Esophagus squamous epithelium (tissue), 5 donors: ENCODE data around the gene SLC4A3. TPM values are rescaled to one million over a fixed set of nuclear protein-coding genes. Genes with fewer than 3 reads are reported as not detected.

ENCODE experiments used
- DNase-seq: peaks from one replicate; lab custom pipeline; 2025; lab: John Stamatoyannopoulos, UW
- H3K27ac ChIP-seq, 4 donors: fragments of 200-600 bp; sonication (generic); one replicate each; pipeline ENCODE4 v1.5.1; 2016 to 2019; ENCODE audit warnings: mild to moderate bottlenecking in 1 of 4
- H3K27me3 ChIP-seq, 4 donors: fragments of 200-600 bp; sonication (generic); 1 replicate in 3 of 4; 2 replicates in 1 of 4; pipeline versions ENCODE4 v1.5.1 to v1.6.0; 2017 to 2021; ENCODE audit warnings: antibody characterized with exemption in 1 of 4
- H3K36me3 ChIP-seq, 3 donors: fragments of 200-600 bp; sonication (generic); one replicate each; pipeline ENCODE4 v1.5.1; 2016 to 2019
- H3K4me1 ChIP-seq, 3 donors: fragments of 200-600 bp; sonication (generic); one replicate each; pipeline ENCODE4 v1.5.1; 2017 to 2019
- H3K4me3 ChIP-seq, 4 donors: fragments of 200-600 bp; sonication (generic); 1 replicate in 3 of 4; 2 replicates in 1 of 4; pipeline ENCODE4 v1.5.1; 2016 to 2019; ENCODE audit warnings: mild to moderate bottlenecking in 2 of 4, moderate library complexity in 1 of 4
- H3K9me3 ChIP-seq, 3 donors: fragments of 200-600 bp; sonication (generic); one replicate each; pipeline ENCODE4 v1.5.1; 2016 to 2019
- POLR2A ChIP-seq, 4 donors: fragments of 450-650 bp; IDR thresholded peaks; one replicate each; pipeline ENCODE4 v1.6.1; 2017; ENCODE audit warnings: antibody characterized with exemption in 4 of 4, mild to moderate bottlenecking in 4 of 4, moderate library complexity in 3 of 4
- WGBS, 2 donors: methylation state at CpG; one replicate each; pipeline ENCODE4 v1.1.5; 2018; 5-methylcytosine and 5-hydroxymethylcytosine counted together
- intact Hi-C: fragments of 100-400 bp; cut with DNase I; formaldehyde crosslinking; loops from one replicate; pipeline ENCODE4 v1.15.0; 2022
- total RNA-seq, 4 donors: library from RNA; depleted of rRNA; stranded (reverse); fragments of >200 nt; gene quantifications; one replicate each; pipeline ENCODE4 v1.1.0, GENCODE V29; 2016
- TF ChIP-seq, protein P1 (sequence below), 6 experiments: fragments of 450-650 bp in 4 of 6; fragments of 200-600 bp in 2 of 6; sonication (generic) in 2 of 6; IDR thresholded peaks; one replicate each; pipeline ENCODE4 v1.5.1; 2016 to 2019; ENCODE audit warnings: antibody characterized with exemption in 6 of 6, mild to moderate bottlenecking in 4 of 6, moderate library complexity in 4 of 6
- donor health status: DM: yes; HTN: yes; CAD: no.

SLC4A3 gene
- total RNA-seq, 4 donors from 2014 or later = 1.1 to 4.0 (median 2.2) TPM

GRCh38 chr2:219658874-219659273 lies 31.4 kb downstream of the SLC4A3 start:
- TF ChIP-seq, protein P1, sequence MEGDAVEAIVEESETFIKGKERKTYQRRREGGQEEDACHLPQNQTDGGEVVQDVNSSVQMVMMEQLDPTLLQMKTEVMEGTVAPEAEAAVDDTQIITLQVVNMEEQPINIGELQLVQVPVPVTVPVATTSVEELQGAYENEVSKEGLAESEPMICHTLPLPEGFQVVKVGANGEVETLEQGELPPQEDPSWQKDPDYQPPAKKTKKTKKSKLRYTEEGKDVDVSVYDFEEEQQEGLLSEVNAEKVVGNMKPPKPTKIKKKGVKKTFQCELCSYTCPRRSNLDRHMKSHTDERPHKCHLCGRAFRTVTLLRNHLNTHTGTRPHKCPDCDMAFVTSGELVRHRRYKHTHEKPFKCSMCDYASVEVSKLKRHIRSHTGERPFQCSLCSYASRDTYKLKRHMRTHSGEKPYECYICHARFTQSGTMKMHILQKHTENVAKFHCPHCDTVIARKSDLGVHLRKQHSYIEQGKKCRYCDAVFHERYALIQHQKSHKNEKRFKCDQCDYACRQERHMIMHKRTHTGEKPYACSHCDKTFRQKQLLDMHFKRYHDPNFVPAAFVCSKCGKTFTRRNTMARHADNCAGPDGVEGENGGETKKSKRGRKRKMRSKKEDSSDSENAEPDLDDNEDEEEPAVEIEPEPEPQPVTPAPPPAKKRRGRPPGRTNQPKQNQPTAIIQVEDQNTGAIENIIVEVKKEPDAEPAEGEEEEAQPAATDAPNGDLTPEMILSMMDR (IDR thresholded peaks at IDR 0.05) = no peak
- no peak for TF ChIP-seq POLR2A (IDR thresholded peaks at IDR 0.05)
- Histone ChIP-seq H3K27ac (no peak overlapping the region), H3K36me3 (no peaks in the 10 kb centered on the region), H3K27me3 (peaks cover 0 to 12% (median 0%) of the 10 kb centered on the region in 4 donors), H3K4me1 (no peaks in the 10 kb centered on the region), H3K4me3 (no peak overlapping the region), H3K9me3 (peaks cover 0 to 6% (median 0%) of the 10 kb centered on the region in 3 donors)
- 87 to 88% methylated on average over 3 of the region's 3 CpGs for WGBS, 2 donors
- no peak for DNase-seq
- intact Hi-C loops = no loop called here

- Histone ChIP-seq H3K36me3 (no peaks in the 10 kb centered on the region), H3K27ac (no peak overlapping the region), H3K9me3 (peaks cover 0 to 6% (median 0%) of the 10 kb centered on the region in 3 donors), H3K4me3 (no peak overlapping the region), H3K27me3 (peaks cover 0 to 12% (median 0%) of the 10 kb centered on the region in 4 donors), H3K4me1 (peaks cover 0 to 7% (median 0%) of the 10 kb centered on the region in 3 donors)
- intact Hi-C loops = no loop called here
- TF ChIP-seq POLR2A (IDR thresholded peaks at IDR 0.05) = no peak
- TF ChIP-seq, protein P1 (IDR thresholded peaks at IDR 0.05) = no peak
- DNase-seq = no peak
- WGBS, 2 donors = 35 to 43% methylated on average over 7 of the region's 7 CpGs
These were observed 33.9 kb downstream of the SLC4A3 start for GRCh38 chr2:219661197-219661954.

DNA sequence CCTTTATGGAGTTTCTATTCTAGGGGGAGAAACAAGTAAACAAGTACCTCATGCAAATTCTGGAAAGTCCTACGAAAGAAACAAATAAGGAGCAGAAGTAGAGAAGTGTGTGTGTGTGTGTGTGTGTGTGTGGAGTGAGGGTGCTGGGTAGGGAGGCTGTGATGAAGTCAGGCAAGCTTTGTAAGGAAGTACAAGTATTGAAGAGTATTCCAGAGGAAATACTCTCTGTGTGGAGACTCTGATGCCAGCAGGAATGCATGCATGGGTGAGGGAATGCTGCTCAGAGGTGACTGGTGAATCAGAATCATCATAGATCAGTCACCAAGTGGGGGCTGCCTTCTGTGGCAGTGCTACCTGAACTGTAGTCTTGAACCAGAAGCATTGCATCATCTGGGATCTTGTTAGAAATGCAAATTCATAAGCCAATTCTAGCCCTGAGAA lies 34.5 kb downstream of the SLC4A3 start:
- H3K27me3 ChIP-seq = peaks cover 0 to 12% (median 0%) of the 10 kb centered on the region in 4 donors
- H3K9me3 ChIP-seq = peaks cover 0 to 6% (median 0%) of the 10 kb centered on the region in 3 donors
- TF ChIP-seq, protein P1 (IDR thresholded peaks at IDR 0.05) = no peak
- TF ChIP-seq POLR2A (IDR thresholded peaks at IDR 0.05) = no peak
- intact Hi-C loops = no loop called here
- no peak overlapping the region for H3K27ac ChIP-seq
- WGBS, 2 donors = 89 to 100% methylated on average over 1 of the region's 1 CpG
- no peak overlapping the region for H3K4me3 ChIP-seq
- no peaks in the 10 kb centered on the region for H3K36me3 ChIP-seq
- DNase-seq = no peak
- H3K4me1 ChIP-seq = peaks cover 0 to 7% (median 0%) of the 10 kb centered on the region in 3 donors

- Histone ChIP-seq H3K27ac (no peak overlapping the region), H3K36me3 (no peaks in the 10 kb centered on the region), H3K27me3 (peaks cover 0 to 12% (median 0%) of the 10 kb centered on the region in 4 donors), H3K4me3 (no peak overlapping the region), H3K9me3 (peaks cover 0 to 6% (median 0%) of the 10 kb centered on the region in 3 donors), H3K4me1 (peaks cover 0 to 7% (median 0%) of the 10 kb centered on the region in 3 donors)
- intact Hi-C loops = no loop called here
- DNase-seq = no peak
- TF ChIP-seq POLR2A (IDR thresholded peaks at IDR 0.05) = no peak
- TF ChIP-seq, protein P1 (IDR thresholded peaks at IDR 0.05) = no peak
These were observed 35.1 kb downstream of the SLC4A3 start for GRCh38 chr2:219662566-219662965.

GRCh38 chr2:219663116-219663762 lies 35.8 kb downstream of the SLC4A3 start:
- Histone ChIP-seq H3K9me3 (peaks cover 0 to 6% (median 0%) of the 10 kb centered on the region in 3 donors), H3K27me3 (peaks cover 0 to 12% (median 0%) of the 10 kb centered on the region in 4 donors), H3K36me3 (no peaks in the 10 kb centered on the region), H3K27ac (no peak overlapping the region), H3K4me1 (peaks cover 0 to 7% (median 0%) of the 10 kb centered on the region in 3 donors), H3K4me3 (no peak overlapping the region)
- intact Hi-C loops = no loop called here
- 75 to 83% methylated on average over 8 to 11 of the region's 11 CpGs for whole genome bisulfite sequencing, 2 donors
- TF ChIP-seq, protein P1 (IDR thresholded peaks at IDR 0.05) = no peak
- TF ChIP-seq POLR2A (IDR thresholded peaks at IDR 0.05) = no peak
- no peak for DNase-seq
